Tibial nerve (tissue), 3 donors: ENCODE results near the gene MAGI1.

ENCODE experiments used
- POLR2A ChIP-seq, 2 donors: fragments of 450-650 bp; IDR thresholded peaks; one replicate each; pipeline ENCODE4 v1.6.1; 2017; ENCODE audit warnings: antibody characterized with exemption in 2 of 2, mild to moderate bottlenecking in 2 of 2, moderate library complexity in 2 of 2
- TF ChIP-seq, protein P1 (sequence below), 5 experiments: fragments of 200-600 bp in 3 of 5; fragments of 450-650 bp in 2 of 5; sonication (generic) in 3 of 5; IDR thresholded peaks; one replicate each; pipeline ENCODE4 v1.5.1; 2016 to 2019; ENCODE audit warnings: antibody characterized with exemption in 5 of 5, mild to moderate bottlenecking in 3 of 5, moderate library complexity in 2 of 5

DNA sequence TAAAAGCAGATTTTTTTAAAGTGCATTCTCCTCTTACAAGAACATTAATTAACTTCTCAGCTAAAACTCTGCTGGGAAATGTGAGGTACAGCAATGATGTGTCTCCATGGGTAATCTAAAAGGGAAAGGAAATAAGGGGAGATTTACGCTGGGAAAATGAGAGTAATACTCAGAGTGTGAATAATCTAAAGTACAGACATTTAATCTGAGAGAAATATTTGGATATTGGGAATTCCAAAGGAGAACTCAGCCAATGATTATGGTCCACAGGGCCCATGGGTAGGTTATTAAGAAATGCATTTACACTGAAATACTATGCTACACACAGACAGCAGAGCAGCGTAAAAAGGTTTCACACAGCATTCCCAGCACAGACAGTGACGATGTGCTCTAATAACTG, 229.9 kb downstream of the MAGI1 start:
- TF ChIP-seq, protein P1, sequence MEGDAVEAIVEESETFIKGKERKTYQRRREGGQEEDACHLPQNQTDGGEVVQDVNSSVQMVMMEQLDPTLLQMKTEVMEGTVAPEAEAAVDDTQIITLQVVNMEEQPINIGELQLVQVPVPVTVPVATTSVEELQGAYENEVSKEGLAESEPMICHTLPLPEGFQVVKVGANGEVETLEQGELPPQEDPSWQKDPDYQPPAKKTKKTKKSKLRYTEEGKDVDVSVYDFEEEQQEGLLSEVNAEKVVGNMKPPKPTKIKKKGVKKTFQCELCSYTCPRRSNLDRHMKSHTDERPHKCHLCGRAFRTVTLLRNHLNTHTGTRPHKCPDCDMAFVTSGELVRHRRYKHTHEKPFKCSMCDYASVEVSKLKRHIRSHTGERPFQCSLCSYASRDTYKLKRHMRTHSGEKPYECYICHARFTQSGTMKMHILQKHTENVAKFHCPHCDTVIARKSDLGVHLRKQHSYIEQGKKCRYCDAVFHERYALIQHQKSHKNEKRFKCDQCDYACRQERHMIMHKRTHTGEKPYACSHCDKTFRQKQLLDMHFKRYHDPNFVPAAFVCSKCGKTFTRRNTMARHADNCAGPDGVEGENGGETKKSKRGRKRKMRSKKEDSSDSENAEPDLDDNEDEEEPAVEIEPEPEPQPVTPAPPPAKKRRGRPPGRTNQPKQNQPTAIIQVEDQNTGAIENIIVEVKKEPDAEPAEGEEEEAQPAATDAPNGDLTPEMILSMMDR (IDR thresholded peaks at IDR 0.05), result no peak
- no peak for TF ChIP-seq POLR2A (IDR thresholded peaks at IDR 0.05)
